GM18505 (cell line): ENCODE measurements around the gene UPK2.

Source experiments
- ATAC-seq: cut with Tn5 transposase; IDR thresholded peaks from one replicate; pipeline ENCODE4 v1.9.1; 2021; ENCODE audit not compliant: unreplicated experiment
- POLR2A ChIP-seq: IDR thresholded peaks from 4 replicates; pipeline ENCODE4 v1.6.1; 2011; ENCODE audit warnings: borderline replicate concordance; ENCODE audit not compliant: insufficient read depth, insufficient read length; ENCODE audit errors: extremely low read depth

Gene UPK2

GRCh38 chr11:118922745-118923627, 33.1 kb upstream of the UPK2 start:
- TF ChIP-seq POLR2A, result no peak
- ATAC-seq, result no peak

- no peak for TF ChIP-seq POLR2A
- ATAC-seq, result no peak
These were observed 32.1 kb upstream of the UPK2 start for GRCh38 chr11:118923721-118924587.

- TF ChIP-seq POLR2A, result no peak
- ATAC-seq, result no peak
These were observed 31.2 kb upstream of the UPK2 start for GRCh38 chr11:118924591-118925585.

GRCh38 chr11:118927554-118928100, 28.5 kb upstream of the UPK2 start:
- no peak for TF ChIP-seq POLR2A
- no peak for ATAC-seq

GRCh38 chr11:118928101-118928869, 27.8 kb upstream of the UPK2 start:
- peak; percentile 19 for TF ChIP-seq POLR2A
- peak; percentile 37 for ATAC-seq

- ATAC-seq, result no peak
- TF ChIP-seq POLR2A, result no peak
These were observed 27.1 kb upstream of the UPK2 start for GRCh38 chr11:118928870-118929500.

GRCh38 chr11:118929501-118930093, 26.5 kb upstream of the UPK2 start:
- TF ChIP-seq POLR2A, result peak; percentile 50
- no peak for ATAC-seq

GRCh38 chr11:118930094-118930712, 25.9 kb upstream of the UPK2 start:
- no peak for ATAC-seq
- peak; percentile 13 for TF ChIP-seq POLR2A

GRCh38 chr11:118931571-118931970, 24.5 kb upstream of the UPK2 start:
- no peak for ATAC-seq
- TF ChIP-seq POLR2A, result no peak

GRCh38 chr11:118933486-118933885, 22.6 kb upstream of the UPK2 start:
- no peak for ATAC-seq
- TF ChIP-seq POLR2A, result no peak

GRCh38 chr11:118935376-118935775, 20.7 kb upstream of the UPK2 start:
- TF ChIP-seq POLR2A, result no peak
- ATAC-seq, result no peak
